BLaER1 treated with 17β-estradiol and CSF1 and Interleukin-3, amounts not matched to agents 10 nM and 100 nM (cell line): ENCODE data around the gene YTHDF2.

Source experiments
- H3K27ac ChIP-seq, 11 experiments: shearing (Covaris generic); formaldehyde crosslinking; 2 replicates each; pipeline ENCODE4 v1.8.1; 2022
- H3K27me3 ChIP-seq, 11 experiments: shearing (Covaris generic); formaldehyde crosslinking; 2 replicates each; pipeline ENCODE4 v1.8.1; 2022
- H3K36me3 ChIP-seq, 11 experiments: shearing (Covaris generic); formaldehyde crosslinking; 2 replicates each; pipeline ENCODE4 v1.8.1; 2022
- H3K4me1 ChIP-seq, 10 experiments: shearing (Covaris generic); formaldehyde crosslinking; 2 replicates each; pipeline ENCODE4 v1.8.1; 2022
- H3K4me2 ChIP-seq, 11 experiments: shearing (Covaris generic); formaldehyde crosslinking; 2 replicates each; pipeline ENCODE4 v1.8.1; 2022
- H3K4me3 ChIP-seq, 10 experiments: shearing (Covaris generic); formaldehyde crosslinking; 2 replicates each; pipeline ENCODE4 v1.8.1; 2022
- H3K9ac ChIP-seq, 11 experiments: shearing (Covaris generic); formaldehyde crosslinking; 2 replicates each; pipeline ENCODE4 v1.8.1; 2022
- H3K9me3 ChIP-seq, 11 experiments: shearing (Covaris generic); formaldehyde crosslinking; replicated peaks in 1 of 11; 2 replicates each; pipeline ENCODE4 v1.8.1; 2022
- H4K20me1 ChIP-seq, 11 experiments: shearing (Covaris generic); formaldehyde crosslinking; 2 replicates each; pipeline ENCODE4 v1.8.1; 2022
- Cebpa-rat ChIP-seq, 11 experiments: shearing (Covaris generic); IDR thresholded peaks; 2 replicates each; pipeline ENCODE4 v1.8.1; 2022

Gene YTHDF2

GRCh38 chr1:28803662-28804061 is 66.9 kb downstream of the YTHDF2 start:
- Histone ChIP-seq H3K4me3 (no peak overlapping the region), H3K9me3 (peaks cover 0 to 17% (median 5%) of the 10 kb centered on the region in 11 experiments; a peak in 8 of 22 replicates), H3K4me1 (peaks cover 0 to 33% (median 21%) of the 10 kb centered on the region in 10 experiments; a peak in 15 of 20 replicates), H3K27ac (no peak overlapping the region), H4K20me1 (no peaks in the 10 kb centered on the region), H3K9ac (no peak overlapping the region), H3K4me2 (no peak overlapping the region), H3K36me3 (no peaks in the 10 kb centered on the region), H3K27me3 (peaks cover 0 to under 1% (median 0%) of the 10 kb centered on the region in 11 experiments; a peak in 2 of 22 replicates)
- TF ChIP-seq Cebpa-rat (IDR thresholded peaks at IDR 0.05) = no peak

- Histone ChIP-seq H3K36me3 (no peaks in the 10 kb centered on the region), H3K4me1 (peaks cover 0 to 33% (median 21%) of the 10 kb centered on the region in 10 experiments; a peak in 15 of 20 replicates), H4K20me1 (no peaks in the 10 kb centered on the region), H3K9ac (no peak overlapping the region), H3K4me3 (no peak overlapping the region), H3K27me3 (peaks cover 0 to 5% (median 4%) of the 10 kb centered on the region in 11 experiments; a peak in 8 of 22 replicates), H3K4me2 (0 out of 22 replicates have a peak overlapping the region, but pooled peaks of 2 of the 11 experiments have one; percentile 19 to 35), H3K27ac (no peak overlapping the region), H3K9me3 (peaks cover 0 to 17% (median 5%) of the 10 kb centered on the region in 11 experiments; a peak in 8 of 22 replicates)
- TF ChIP-seq Cebpa-rat (IDR thresholded peaks at IDR 0.05) = no peak
Measured at GRCh38 chr1:28804071-28804470, 67.3 kb downstream of the YTHDF2 start.

GRCh38 chr1:28807046-28807445 is 70.3 kb downstream of the YTHDF2 start:
- H3K4me1 ChIP-seq = peaks cover 3 to 30% (median 24%) of the 10 kb centered on the region in 10 experiments; a peak in 17 of 20 replicates
- H3K4me2 ChIP-seq = no peak overlapping the region
- peaks cover 25 to 34% (median 33%) of the 10 kb centered on the region in 11 experiments for H3K27me3 ChIP-seq
- H4K20me1 ChIP-seq = peaks cover 0 to 15% (median 0%) of the 10 kb centered on the region in 11 experiments; a peak in 5 of 22 replicates
- H3K9me3 ChIP-seq = peaks cover 0 to 17% (median 5%) of the 10 kb centered on the region in 11 experiments; a peak in 8 of 22 replicates
- H3K9ac ChIP-seq = no peak overlapping the region
- no peak overlapping the region for H3K4me3 ChIP-seq
- H3K27ac ChIP-seq = no peak overlapping the region
- no peaks in the 10 kb centered on the region for H3K36me3 ChIP-seq
- TF ChIP-seq Cebpa-rat (IDR thresholded peaks at IDR 0.05) = no peak

GRCh38 chr1:28807986-28808385 is 71.2 kb downstream of the YTHDF2 start:
- H3K27me3 ChIP-seq = peaks cover 34 to 44% (median 43%) of the 10 kb centered on the region in 11 experiments
- no peak overlapping the region for H3K4me3 ChIP-seq
- H3K4me1 ChIP-seq = peaks cover 7 to 26% (median 20%) of the 10 kb centered on the region in 10 experiments; a peak in 17 of 20 replicates
- no peak overlapping the region for H3K4me2 ChIP-seq
- H3K9ac ChIP-seq = no peak overlapping the region
- no peak for TF ChIP-seq Cebpa-rat (IDR thresholded peaks at IDR 0.05)
- H4K20me1 ChIP-seq = peaks cover 0 to 20% (median 0%) of the 10 kb centered on the region in 11 experiments; a peak in 6 of 22 replicates
- H3K27ac ChIP-seq = no peak overlapping the region
- peaks cover 0 to 17% (median 5%) of the 10 kb centered on the region in 11 experiments; a peak in 8 of 22 replicates for H3K9me3 ChIP-seq
- no peaks in the 10 kb centered on the region for H3K36me3 ChIP-seq

GRCh38 chr1:28811369-28811765 is 74.6 kb downstream of the YTHDF2 start:
- Histone ChIP-seq H3K27ac (no peak overlapping the region), H3K9me3 (no peaks in the 10 kb centered on the region), H3K4me2 (peak overlapping the region in 1 of 11 experiments; percentile 76; a peak in 1 of 22 replicates), H3K36me3 (no peaks in the 10 kb centered on the region), H3K4me1 (peaks cover 0 to 26% (median 11%) of the 10 kb centered on the region in 10 experiments; a peak in 13 of 20 replicates), H3K27me3 (peaks cover 62 to 78% (median 73%) of the 10 kb centered on the region in 11 experiments), H4K20me1 (peaks cover 0 to 21% (median 0%) of the 10 kb centered on the region in 11 experiments; a peak in 7 of 22 replicates), H3K4me3 (no peak overlapping the region), H3K9ac (no peak overlapping the region)
- TF ChIP-seq Cebpa-rat (IDR thresholded peaks at IDR 0.05) = no peak

GRCh38 chr1:28811766-28812668 is 75.3 kb downstream of the YTHDF2 start, which contains the start of gene OPRD1:
TSS of gene OPRD1 (plus strand) at chr1:28812170. CDS start at chr1:28812384, 214 bp downstream.
- Histone ChIP-seq H3K4me2 (peak within 1 kb of the TSS; percentile 11 to 76 (median 39); a peak in 17 of 22 replicates), H4K20me1 (peaks cover 0 to 21% (median 0%) of the 10 kb centered on the region in 11 experiments; a peak in 7 of 22 replicates), H3K27ac (no peak within 1 kb of the TSS), H3K9ac (no peak within 1 kb of the TSS), H3K4me1 (peaks cover 0 to 26% (median 11%) of the 10 kb centered on the region in 10 experiments; a peak in 13 of 20 replicates), H3K4me3 (peak within 1 kb of the TSS in 5 of 10 experiments; percentile 18 to 53 (median 37); a peak in 6 of 20 replicates), H3K27me3 (peaks cover 62 to 84% (median 77%) of the 10 kb centered on the region in 11 experiments), H3K9me3 (no peaks in the 10 kb centered on the region), H3K36me3 (no peaks in the 10 kb centered on the region)
- no peak for TF ChIP-seq Cebpa-rat (IDR thresholded peaks at IDR 0.05)

- H3K4me3 ChIP-seq = peak overlapping the region in 3 of 10 experiments; percentile 32 to 42 (median 37); a peak in 3 of 20 replicates
- no peak overlapping the region for H3K27ac ChIP-seq
- H3K9ac ChIP-seq = no peak overlapping the region
- H3K27me3 ChIP-seq = peaks cover 62 to 84% (median 77%) of the 10 kb centered on the region in 11 experiments
- H4K20me1 ChIP-seq = peaks cover 0 to 21% (median 0%) of the 10 kb centered on the region in 11 experiments; a peak in 7 of 22 replicates
- TF ChIP-seq Cebpa-rat (IDR thresholded peaks at IDR 0.05) = no peak
- H3K4me2 ChIP-seq = peak overlapping the region in 1 of 11 experiments; percentile 76; a peak in 2 of 22 replicates
- peaks cover 0 to 26% (median 11%) of the 10 kb centered on the region in 10 experiments; a peak in 13 of 20 replicates for H3K4me1 ChIP-seq
- no peaks in the 10 kb centered on the region for H3K9me3 ChIP-seq
- no peaks in the 10 kb centered on the region for H3K36me3 ChIP-seq
Measured at GRCh38 chr1:28812669-28813468, 76.1 kb downstream of the YTHDF2 start.

GRCh38 chr1:28813931-28814465 is 77.3 kb downstream of the YTHDF2 start:
- Histone ChIP-seq H3K36me3 (no peaks in the 10 kb centered on the region), H3K4me1 (peaks cover 0 to 26% (median 11%) of the 10 kb centered on the region in 10 experiments; a peak in 13 of 20 replicates), H3K4me3 (no peak overlapping the region), H3K9me3 (no peaks in the 10 kb centered on the region), H3K9ac (no peak overlapping the region), H3K4me2 (no peak overlapping the region), H3K27me3 (peaks cover 62 to 80% (median 74%) of the 10 kb centered on the region in 11 experiments), H4K20me1 (peaks cover 0 to 21% (median 0%) of the 10 kb centered on the region in 11 experiments; a peak in 7 of 22 replicates), H3K27ac (no peak overlapping the region)
- no peak for TF ChIP-seq Cebpa-rat (IDR thresholded peaks at IDR 0.05)
